Measurements from ENCODE around the gene TRIO.

Gene TRIO

DNA sequence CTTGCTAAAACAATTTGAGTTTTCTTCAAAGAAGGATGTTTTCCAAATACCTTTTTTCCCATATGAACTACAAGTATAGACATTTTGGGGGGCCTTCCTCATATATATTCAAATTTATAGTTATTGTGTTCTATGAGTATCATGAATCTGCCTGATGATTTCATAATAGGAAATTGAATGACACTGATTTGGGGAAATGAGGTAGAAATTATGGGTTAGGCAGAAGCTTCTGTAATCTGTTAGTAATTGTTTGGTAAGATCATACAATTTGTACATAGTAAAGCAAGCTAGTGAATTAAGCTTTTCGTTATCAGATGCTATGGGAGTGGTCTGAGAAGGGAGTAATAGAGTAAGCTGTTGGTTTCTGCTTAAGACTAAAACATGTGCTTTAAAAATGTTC is 98.0 kb downstream of the TRIO start:
- TF ChIP-seq, protein P1, sequence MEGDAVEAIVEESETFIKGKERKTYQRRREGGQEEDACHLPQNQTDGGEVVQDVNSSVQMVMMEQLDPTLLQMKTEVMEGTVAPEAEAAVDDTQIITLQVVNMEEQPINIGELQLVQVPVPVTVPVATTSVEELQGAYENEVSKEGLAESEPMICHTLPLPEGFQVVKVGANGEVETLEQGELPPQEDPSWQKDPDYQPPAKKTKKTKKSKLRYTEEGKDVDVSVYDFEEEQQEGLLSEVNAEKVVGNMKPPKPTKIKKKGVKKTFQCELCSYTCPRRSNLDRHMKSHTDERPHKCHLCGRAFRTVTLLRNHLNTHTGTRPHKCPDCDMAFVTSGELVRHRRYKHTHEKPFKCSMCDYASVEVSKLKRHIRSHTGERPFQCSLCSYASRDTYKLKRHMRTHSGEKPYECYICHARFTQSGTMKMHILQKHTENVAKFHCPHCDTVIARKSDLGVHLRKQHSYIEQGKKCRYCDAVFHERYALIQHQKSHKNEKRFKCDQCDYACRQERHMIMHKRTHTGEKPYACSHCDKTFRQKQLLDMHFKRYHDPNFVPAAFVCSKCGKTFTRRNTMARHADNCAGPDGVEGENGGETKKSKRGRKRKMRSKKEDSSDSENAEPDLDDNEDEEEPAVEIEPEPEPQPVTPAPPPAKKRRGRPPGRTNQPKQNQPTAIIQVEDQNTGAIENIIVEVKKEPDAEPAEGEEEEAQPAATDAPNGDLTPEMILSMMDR (conservative IDR thresholded peaks at IDR 0.05; ENCODE audit: control insufficient read depth, insufficient read depth, low read depth, low read length): no peak
- no peak for DNase-seq (ENCODE audit: low read depth)
- H3K4me3 ChIP-seq (ENCODE audit: control insufficient read depth, low read depth, low read length): no peak overlapping the region

DNA sequence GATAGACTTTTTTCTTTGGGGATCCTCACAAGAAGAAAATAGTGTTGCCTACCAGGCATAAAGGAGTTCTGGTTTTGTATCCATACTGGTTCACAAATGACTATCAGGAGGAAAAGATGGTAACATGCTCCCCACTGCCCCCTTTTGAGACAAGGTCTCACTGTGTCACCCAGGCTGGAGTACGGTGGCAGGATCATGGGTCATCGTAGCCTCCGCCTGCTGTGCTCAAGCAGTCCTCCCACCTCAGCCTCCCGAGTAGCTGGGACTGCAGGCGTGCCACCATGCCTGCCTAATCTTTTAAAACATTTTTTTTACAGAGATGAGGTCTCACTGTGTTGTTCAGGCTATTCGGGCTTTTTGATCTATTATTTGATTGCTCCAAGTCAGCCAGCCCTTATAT is 99.3 kb downstream of the TRIO start:
- TF ChIP-seq, protein P1 (conservative IDR thresholded peaks at IDR 0.05; ENCODE audit: control insufficient read depth, insufficient read depth, low read depth, low read length): no peak
- no peak overlapping the region for H3K4me3 ChIP-seq (ENCODE audit: control insufficient read depth, low read depth, low read length)
- no peak for DNase-seq (ENCODE audit: low read depth)

- TF ChIP-seq, protein P1 (conservative IDR thresholded peaks at IDR 0.05; ENCODE audit: control insufficient read depth, insufficient read depth, low read depth, low read length): no peak
- DNase-seq (ENCODE audit: low read depth): no peak
- H3K4me3 ChIP-seq (ENCODE audit: control insufficient read depth, low read depth, low read length): no peak overlapping the region
Measured at GRCh38 chr5:14242871-14243383, 99.8 kb downstream of the TRIO start.

DNA sequence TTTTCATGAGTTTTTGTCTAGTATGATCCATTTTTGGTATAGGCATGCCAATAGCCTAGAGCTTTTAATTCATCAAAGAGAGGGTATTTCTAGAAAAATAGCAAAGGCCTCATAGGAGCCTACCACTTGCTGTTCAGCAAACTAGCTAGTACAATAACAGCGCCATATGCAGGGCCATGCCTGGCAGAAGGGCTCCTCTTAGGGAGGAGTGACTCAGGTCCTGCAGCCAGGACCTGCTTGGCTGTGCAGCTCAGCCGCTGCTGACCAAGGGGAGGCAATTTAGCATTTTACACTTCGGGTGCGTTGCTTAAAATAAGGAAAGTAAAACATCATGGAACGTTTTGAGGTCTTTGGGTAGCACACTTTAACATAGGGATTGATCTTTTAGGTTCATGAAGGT is 100.6 kb downstream of the TRIO start:
- TF ChIP-seq, protein P1 (conservative IDR thresholded peaks at IDR 0.05; ENCODE audit: control insufficient read depth, insufficient read depth, low read depth, low read length): no peak
- DNase-seq (ENCODE audit: low read depth): no peak
- no peak overlapping the region for H3K4me3 ChIP-seq (ENCODE audit: control insufficient read depth, low read depth, low read length)

- H3K4me3 ChIP-seq (ENCODE audit: control insufficient read depth, low read depth, low read length): no peak overlapping the region
- no peak for DNase-seq (ENCODE audit: low read depth)
- TF ChIP-seq, protein P1 (conservative IDR thresholded peaks at IDR 0.05; ENCODE audit: control insufficient read depth, insufficient read depth, low read depth, low read length): no peak
Measured at GRCh38 chr5:14244721-14245120, 101.6 kb downstream of the TRIO start.

DNA sequence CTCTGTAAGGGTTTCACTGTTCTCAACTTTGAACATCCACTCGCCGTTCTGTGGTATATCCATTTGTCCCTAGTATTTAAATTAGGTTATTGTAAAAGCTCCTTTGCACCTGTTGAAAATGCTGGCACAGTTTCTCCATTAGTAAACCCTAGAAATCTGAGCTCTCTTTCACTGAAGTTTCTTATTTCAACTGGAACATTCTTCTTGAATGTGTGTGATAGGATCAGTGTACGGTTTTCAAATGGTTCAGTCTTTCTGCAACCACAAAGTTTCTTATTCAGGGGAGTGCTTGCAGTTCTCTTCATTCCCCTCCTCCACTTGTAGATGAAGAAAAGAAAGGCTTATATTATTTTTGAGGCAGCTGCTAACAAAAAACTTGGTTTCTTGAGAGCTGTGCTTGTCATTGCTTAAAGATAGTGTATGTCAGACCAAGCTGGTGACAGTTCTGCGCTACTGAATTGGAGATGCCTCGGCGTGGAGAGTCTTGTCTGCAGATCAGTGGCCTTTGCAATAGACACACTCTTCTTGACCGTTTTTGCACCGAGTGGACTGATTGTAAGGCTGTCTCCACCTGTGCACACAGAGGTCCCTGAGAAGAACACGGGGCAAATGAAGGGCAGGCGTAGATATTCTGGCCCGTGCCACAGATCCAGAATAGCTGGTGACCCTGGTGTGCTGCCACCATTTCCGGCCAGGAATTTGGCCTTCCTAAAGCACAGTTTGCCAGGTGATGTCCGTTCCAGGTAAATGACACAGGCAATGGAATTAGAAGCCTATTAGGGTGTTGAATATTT is 102.2 kb downstream of the TRIO start:
- no peak overlapping the region for H3K4me3 ChIP-seq (ENCODE audit: control insufficient read depth, low read depth, low read length)
- DNase-seq (ENCODE audit: low read depth): no peak
- TF ChIP-seq, protein P1 (conservative IDR thresholded peaks at IDR 0.05; ENCODE audit: control insufficient read depth, insufficient read depth, low read depth, low read length): no peak

Data from fibroblast of mammary gland (primary cell).